SK-N-SH (cell line): ENCODE data around the gene NDUFB11. TPM values are rescaled to one million over a fixed set of nuclear protein-coding genes. Genes with fewer than 3 reads are reported as not detected.

Experiments used
- CTCF ChIA-PET: fragments of 300-600, 350-600 bp; formaldehyde crosslinking; extraction: SDS; loops from one replicate; lab custom pipeline; 2021; lab: Yijun Ruan, JAX
- POLR2A ChIA-PET: fragments of 350-600 bp; sonication (Branson Sonifier 250); formaldehyde crosslinking; extraction: SDS; loops from one replicate; lab custom pipeline; 2020; ENCODE audit warnings: antibody characterized with exemption, inconsistent platforms; lab: Yijun Ruan, JAX
- DNase-seq: peaks from one replicate; pipeline ENCODE4 v3.0.0; 2012
- H2AFZ ChIP-seq: fragments of 200-600 bp; sonication (generic); 2 replicates; pipeline ENCODE4 v1.8.1; 2016; ENCODE audit warnings: antibody characterized with exemption, mild to moderate bottlenecking, low read depth
- H3F3A ChIP-seq: fragments of 200-600 bp; sonication (generic); replicated peaks from 2 replicates; pipeline ENCODE3; 2016; ENCODE audit warnings: antibody characterized with exemption, mild to moderate bottlenecking; ENCODE audit not compliant: insufficient read depth
- H3K27ac ChIP-seq, 2 experiments: fragments of 200-500 bp in 1 of 2; fragments of 200-600 bp in 1 of 2; sonication (Bioruptor generic) in 1 of 2; sonication (generic), shearing (Covaris generic) in 1 of 2; 2 replicates each; pipeline versions ENCODE4 v1.5.1 to v1.6.1; 2014 to 2016; ENCODE audit warnings: low read depth in 2 of 2, inconsistent platforms in 1 of 2, low read length in 1 of 2, mild to moderate bottlenecking in 1 of 2, mixed read lengths in 1 of 2
- H3K27me3 ChIP-seq: fragments of 200-600 bp; sonication (generic), shearing (Covaris generic); 2 replicates; pipeline ENCODE4 v1.6.1; 2016; ENCODE audit warnings: mixed run types; ENCODE audit not compliant: insufficient read depth
- H3K36me3 ChIP-seq, 2 experiments: fragments of 200-500 bp in 1 of 2; fragments of 200-600 bp in 1 of 2; sonication (Bioruptor generic) in 1 of 2; sonication (generic) in 1 of 2; replicated peaks in 1 of 2; 2 replicates each; pipeline versions ENCODE3 to v1.5.1; 2014 to 2016; ENCODE audit warnings: low read length in 1 of 2, mild to moderate bottlenecking in 1 of 2; ENCODE audit not compliant: insufficient read depth in 2 of 2, control insufficient read depth in 1 of 2
- H3K4me1 ChIP-seq, 2 experiments: fragments of 200-500 bp in 1 of 2; fragments of 200-600 bp in 1 of 2; sonication (Bioruptor generic) in 1 of 2; sonication (generic), shearing (Covaris generic) in 1 of 2; 2 replicates each; pipeline versions ENCODE4 v1.5.1 to v1.6.1; 2014 to 2016; ENCODE audit warnings: low read depth in 1 of 2, low read length in 1 of 2, mixed run types in 1 of 2; ENCODE audit not compliant: insufficient read depth in 2 of 2, control insufficient read depth in 1 of 2
- H3K4me2 ChIP-seq: fragments of 200-600 bp; sonication (generic), shearing (Covaris generic); 2 replicates; pipeline ENCODE4 v1.6.1; 2017; ENCODE audit warnings: mixed run types
- H3K4me3 ChIP-seq, 2 experiments: fragments of 200-500 bp in 1 of 2; fragments of 200-600 bp in 1 of 2; sonication (Bioruptor generic) in 1 of 2; sonication (generic), shearing (Covaris generic) in 1 of 2; 2 replicates each; pipeline versions ENCODE4 v1.5.1 to v1.8.1; 2014 to 2016; ENCODE audit warnings: low read depth in 2 of 2, inconsistent platforms in 1 of 2, low read length in 1 of 2, mild to moderate bottlenecking in 1 of 2, mixed read lengths in 1 of 2, moderate library complexity in 1 of 2
- H3K79me2 ChIP-seq: fragments of 200-600 bp; sonication (generic); 2 replicates; pipeline ENCODE4 v1.8.1; 2017; ENCODE audit warnings: mild to moderate bottlenecking; ENCODE audit not compliant: insufficient read depth
- H3K9ac ChIP-seq: fragments of 200-600 bp; sonication (generic); 2 replicates; pipeline ENCODE4 v1.6.1; 2017; ENCODE audit warnings: mixed run types
- H3K9me2 ChIP-seq: fragments of 200-600 bp; sonication (generic); 2 replicates; pipeline ENCODE4 v1.6.1; 2017; ENCODE audit warnings: mixed run types
- H3K9me3 ChIP-seq: fragments of 200-600 bp; sonication (generic); 2 replicates; pipeline ENCODE4 v1.6.1; 2017; ENCODE audit warnings: mixed run types, mild to moderate bottlenecking, moderate library complexity
- H4K20me1 ChIP-seq: fragments of 200-600 bp; sonication (generic); 2 replicates; pipeline ENCODE4 v1.6.1; 2017; ENCODE audit warnings: mild to moderate bottlenecking, mixed run types; ENCODE audit not compliant: insufficient read depth
- ELF1 ChIP-seq: IDR thresholded peaks from 2 replicates; pipeline ENCODE4 v1.4.0; 2012
- FOXM1 ChIP-seq: IDR thresholded peaks from 2 replicates; pipeline ENCODE4 v1.4.0; 2012; ENCODE audit warnings: low read depth, mild to moderate bottlenecking
- GABPA ChIP-seq: IDR thresholded peaks from 2 replicates; pipeline ENCODE4 v1.4.0; 2012; ENCODE audit warnings: low read depth, mild to moderate bottlenecking
- NRF1 ChIP-seq: IDR thresholded peaks from 2 replicates; pipeline ENCODE4 v1.6.1; 2012; ENCODE audit warnings: low read depth, mild to moderate bottlenecking, low read length
- PBX3 ChIP-seq: IDR thresholded peaks from 2 replicates; pipeline ENCODE4; 2012
- POLR2AphosphoS5 ChIP-seq: IDR thresholded peaks from 2 replicates; pipeline ENCODE4 v1.6.1; 2012; ENCODE audit warnings: low read depth, low read length
- RCOR1 ChIP-seq: fragments of 150-350 bp; IDR thresholded peaks from 2 replicates; pipeline ENCODE4 v1.6.1; 2017; ENCODE audit warnings: antibody characterized with exemption, low read length
- SIN3A ChIP-seq: IDR thresholded peaks from 2 replicates; pipeline ENCODE4 v1.6.1; 2012; ENCODE audit warnings: low read depth, mild to moderate bottlenecking, low read length, moderate library complexity, borderline replicate concordance
- SMC3 ChIP-seq: IDR thresholded peaks from 2 replicates; pipeline ENCODE4 v1.6.1; 2012; ENCODE audit warnings: low read depth, low read length, improper control_type of control experiment
- TEAD4 ChIP-seq: IDR thresholded peaks from 2 replicates; pipeline ENCODE4 v1.4.0; 2012; ENCODE audit warnings: mild to moderate bottlenecking, borderline replicate concordance; ENCODE audit not compliant: insufficient read depth
- USF2 ChIP-seq: fragments of 150-350 bp; IDR thresholded peaks from 2 replicates; pipeline ENCODE4 v1.6.1; 2017; ENCODE audit warnings: antibody characterized with exemption, low read length, low read depth, borderline replicate concordance
- YY1 ChIP-seq: IDR thresholded peaks from 2 replicates; pipeline ENCODE4 v1.4.0; 2012; ENCODE audit warnings: low read depth, mild to moderate bottlenecking
- WGBS: methylation state at CpG from one replicate; pipeline ENCODE4 v1.1.6; 2017; ENCODE audit warnings: low lambda C conversion rate; 5-methylcytosine and 5-hydroxymethylcytosine counted together
- polyA plus RNA-seq, 3 experiments: library from polyadenylated mRNA; depleted of rRNA; stranded (reverse); fragments of >200 nt; gene quantifications; 2 replicates each; pipeline ENCODE4 v1.2.3, GENCODE V29; 2012
- TF ChIP-seq, protein P1 (sequence below): fragments of 150-350 bp; IDR thresholded peaks from 2 replicates; pipeline ENCODE4 v1.6.1; 2016; ENCODE audit warnings: mild to moderate bottlenecking, low read depth, low read length
- TF ChIP-seq, protein P2 (sequence below): IDR thresholded peaks from 2 replicates; pipeline ENCODE4 v1.6.1; 2012; ENCODE audit warnings: mild to moderate bottlenecking, low read depth, low read length, moderate library complexity

Gene NDUFB11
- polyA plus RNA-seq, 1 of the 3 experiments (the other 2 are of a cell fraction) = 107 TPM

- TF ChIP-seq, protein P1, sequence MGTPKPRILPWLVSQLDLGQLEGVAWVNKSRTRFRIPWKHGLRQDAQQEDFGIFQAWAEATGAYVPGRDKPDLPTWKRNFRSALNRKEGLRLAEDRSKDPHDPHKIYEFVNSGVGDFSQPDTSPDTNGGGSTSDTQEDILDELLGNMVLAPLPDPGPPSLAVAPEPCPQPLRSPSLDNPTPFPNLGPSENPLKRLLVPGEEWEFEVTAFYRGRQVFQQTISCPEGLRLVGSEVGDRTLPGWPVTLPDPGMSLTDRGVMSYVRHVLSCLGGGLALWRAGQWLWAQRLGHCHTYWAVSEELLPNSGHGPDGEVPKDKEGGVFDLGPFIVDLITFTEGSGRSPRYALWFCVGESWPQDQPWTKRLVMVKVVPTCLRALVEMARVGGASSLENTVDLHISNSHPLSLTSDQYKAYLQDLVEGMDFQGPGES = no peak
Observed at GRCh38 chrX:47172549-47172948, 28.0 kb upstream of the NDUFB11 start (continued).

- H3K4me1 ChIP-seq = no peaks in the 10 kb centered on the region
- no peaks in the 10 kb centered on the region for H3F3A ChIP-seq
- H4K20me1 ChIP-seq = no peaks in the 10 kb centered on the region
- CTCF ChIA-PET = no interaction called here
- POLR2A ChIA-PET = no interaction called here
- no peak overlapping the region for H3K27ac ChIP-seq
- TF ChIP-seq YY1 (no peak), SMC3 (no peak), RCOR1 (no peak), PBX3 (no peak), TEAD4 (no peak), ELF1 (no peak), SIN3A (no peak), NRF1 (no peak), POLR2AphosphoS5 (no peak), USF2 (no peak), FOXM1 (no peak), GABPA (no peak)
- TF ChIP-seq, protein P1 = no peak
- TF ChIP-seq, protein P2, sequence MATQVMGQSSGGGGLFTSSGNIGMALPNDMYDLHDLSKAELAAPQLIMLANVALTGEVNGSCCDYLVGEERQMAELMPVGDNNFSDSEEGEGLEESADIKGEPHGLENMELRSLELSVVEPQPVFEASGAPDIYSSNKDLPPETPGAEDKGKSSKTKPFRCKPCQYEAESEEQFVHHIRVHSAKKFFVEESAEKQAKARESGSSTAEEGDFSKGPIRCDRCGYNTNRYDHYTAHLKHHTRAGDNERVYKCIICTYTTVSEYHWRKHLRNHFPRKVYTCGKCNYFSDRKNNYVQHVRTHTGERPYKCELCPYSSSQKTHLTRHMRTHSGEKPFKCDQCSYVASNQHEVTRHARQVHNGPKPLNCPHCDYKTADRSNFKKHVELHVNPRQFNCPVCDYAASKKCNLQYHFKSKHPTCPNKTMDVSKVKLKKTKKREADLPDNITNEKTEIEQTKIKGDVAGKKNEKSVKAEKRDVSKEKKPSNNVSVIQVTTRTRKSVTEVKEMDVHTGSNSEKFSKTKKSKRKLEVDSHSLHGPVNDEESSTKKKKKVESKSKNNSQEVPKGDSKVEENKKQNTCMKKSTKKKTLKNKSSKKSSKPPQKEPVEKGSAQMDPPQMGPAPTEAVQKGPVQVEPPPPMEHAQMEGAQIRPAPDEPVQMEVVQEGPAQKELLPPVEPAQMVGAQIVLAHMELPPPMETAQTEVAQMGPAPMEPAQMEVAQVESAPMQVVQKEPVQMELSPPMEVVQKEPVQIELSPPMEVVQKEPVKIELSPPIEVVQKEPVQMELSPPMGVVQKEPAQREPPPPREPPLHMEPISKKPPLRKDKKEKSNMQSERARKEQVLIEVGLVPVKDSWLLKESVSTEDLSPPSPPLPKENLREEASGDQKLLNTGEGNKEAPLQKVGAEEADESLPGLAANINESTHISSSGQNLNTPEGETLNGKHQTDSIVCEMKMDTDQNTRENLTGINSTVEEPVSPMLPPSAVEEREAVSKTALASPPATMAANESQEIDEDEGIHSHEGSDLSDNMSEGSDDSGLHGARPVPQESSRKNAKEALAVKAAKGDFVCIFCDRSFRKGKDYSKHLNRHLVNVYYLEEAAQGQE = no peak
- H3K36me3 ChIP-seq = peaks cover 0 to 14% of the 10 kb centered on the region in 2 experiments
- H3K9ac ChIP-seq = no peak overlapping the region
- no peak for DNase-seq
- H3K4me3 ChIP-seq = no peak overlapping the region
- peaks cover 35% of the 10 kb centered on the region; the same call in 1 of the 2 replicates for H3K27me3 ChIP-seq
- no peak overlapping the region for H2AFZ ChIP-seq
- 19% methylated on average over 2 of the region's 2 CpGs for WGBS
- H3K4me2 ChIP-seq = no peak overlapping the region
- peaks cover 7% of the 10 kb centered on the region for H3K79me2 ChIP-seq
- H3K9me2 ChIP-seq = no peaks in the 10 kb centered on the region
- H3K9me3 ChIP-seq = no peaks in the 10 kb centered on the region
Observed at GRCh38 chrX:47171996-47172395, 27.5 kb upstream of the NDUFB11 start.
